ENCODE data around the gene SLIT3. TPM values are rescaled to one million over a fixed set of nuclear protein-coding genes. Genes with fewer than 3 reads are reported as not detected.

The SLIT3 gene
- total RNA-seq, result 2.9 and 5.0 TPM in 2 replicates

DNA sequence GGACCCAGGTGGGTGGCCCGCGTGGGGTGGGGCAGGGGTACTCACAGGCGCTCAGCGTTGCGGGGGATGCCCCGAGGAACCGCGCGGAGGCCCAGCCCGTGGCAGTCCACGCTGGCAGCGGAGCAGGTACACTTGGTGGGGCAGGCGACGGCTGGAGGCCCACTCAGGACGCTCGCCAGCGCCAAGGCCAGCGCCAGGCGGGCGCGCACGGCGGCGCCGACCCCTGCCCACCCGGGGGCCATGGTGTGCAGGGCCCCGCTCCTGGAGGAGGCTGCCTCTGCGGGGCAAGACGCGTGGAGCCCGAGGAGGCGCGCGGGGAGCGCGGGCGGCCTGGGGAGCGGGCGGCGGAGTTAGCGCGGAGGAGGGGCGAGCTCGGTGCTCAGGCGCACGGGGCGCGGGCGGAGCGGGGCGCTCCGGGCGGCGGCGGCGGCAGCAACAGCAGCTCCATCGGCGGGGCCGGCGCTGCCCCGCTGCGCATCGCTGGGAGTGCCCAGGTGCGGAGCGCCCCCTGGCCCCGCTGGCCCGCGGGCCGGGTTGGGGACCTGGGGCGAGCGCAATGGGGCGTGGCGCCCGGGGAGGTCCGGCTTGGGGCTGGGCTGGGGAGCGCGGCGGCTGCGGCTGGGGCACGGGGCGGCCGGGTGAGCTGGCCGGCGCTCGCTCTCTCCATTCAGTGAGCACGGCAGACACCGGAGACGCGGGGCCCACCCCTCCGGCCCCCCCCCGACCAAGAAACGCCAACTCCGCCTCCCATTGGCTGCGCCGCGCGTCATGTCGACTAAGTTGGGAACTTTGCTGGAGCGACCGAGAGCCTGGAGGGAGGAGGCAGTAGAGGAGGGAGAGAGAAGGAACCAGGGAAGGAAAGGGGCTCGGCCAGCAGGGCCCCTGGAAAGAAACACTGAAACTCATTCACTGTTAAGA lies at the start of gene SLIT3:
SLIT3 (minus strand) TSS at position 672 of the 918 bp plus-strand sequence; CDS start at position 242, 430 bp downstream.
- TF ChIP-seq, protein P1, sequence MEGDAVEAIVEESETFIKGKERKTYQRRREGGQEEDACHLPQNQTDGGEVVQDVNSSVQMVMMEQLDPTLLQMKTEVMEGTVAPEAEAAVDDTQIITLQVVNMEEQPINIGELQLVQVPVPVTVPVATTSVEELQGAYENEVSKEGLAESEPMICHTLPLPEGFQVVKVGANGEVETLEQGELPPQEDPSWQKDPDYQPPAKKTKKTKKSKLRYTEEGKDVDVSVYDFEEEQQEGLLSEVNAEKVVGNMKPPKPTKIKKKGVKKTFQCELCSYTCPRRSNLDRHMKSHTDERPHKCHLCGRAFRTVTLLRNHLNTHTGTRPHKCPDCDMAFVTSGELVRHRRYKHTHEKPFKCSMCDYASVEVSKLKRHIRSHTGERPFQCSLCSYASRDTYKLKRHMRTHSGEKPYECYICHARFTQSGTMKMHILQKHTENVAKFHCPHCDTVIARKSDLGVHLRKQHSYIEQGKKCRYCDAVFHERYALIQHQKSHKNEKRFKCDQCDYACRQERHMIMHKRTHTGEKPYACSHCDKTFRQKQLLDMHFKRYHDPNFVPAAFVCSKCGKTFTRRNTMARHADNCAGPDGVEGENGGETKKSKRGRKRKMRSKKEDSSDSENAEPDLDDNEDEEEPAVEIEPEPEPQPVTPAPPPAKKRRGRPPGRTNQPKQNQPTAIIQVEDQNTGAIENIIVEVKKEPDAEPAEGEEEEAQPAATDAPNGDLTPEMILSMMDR (IDR thresholded peaks at IDR 0.05; ENCODE audit: insufficient read depth, low read length, poor library complexity, severe bottlenecking), result no peak
- Histone ChIP-seq H3K36me3 (ENCODE audit: control insufficient read depth, insufficient read depth, low read length) (no peaks in the 10 kb centered on the region), H3K27me3 (ENCODE audit: control insufficient read depth, insufficient read depth, low read length) (no peaks in the 10 kb centered on the region), H3K4me3 (ENCODE audit: low read depth, low read length) (peak within 1 kb of the TSS; percentile 52)
- peak; percentile 29 for DNase-seq (ENCODE audit: low read depth)

DNA sequence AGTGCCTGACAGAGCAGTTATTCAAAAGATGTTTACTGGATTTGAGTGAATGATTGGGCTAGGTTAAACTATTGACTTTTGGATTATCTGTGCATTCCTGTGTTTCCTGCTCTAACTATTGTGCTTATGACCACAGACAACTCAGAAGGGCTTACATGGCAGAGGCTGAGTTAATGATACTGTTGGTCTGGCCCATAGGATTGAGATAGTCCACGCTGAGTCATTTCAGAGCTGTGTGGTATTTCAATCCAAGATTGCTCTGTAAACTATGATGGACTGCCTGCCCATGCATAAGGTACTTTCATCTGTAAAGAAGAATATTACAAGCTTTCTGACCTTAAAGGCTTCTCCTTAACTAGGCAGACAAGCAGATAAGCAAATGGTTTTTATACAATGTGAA lies 49.1 kb upstream of the SLIT3 start:
- no peaks in the 10 kb centered on the region for H3K36me3 ChIP-seq (ENCODE audit: control insufficient read depth, insufficient read depth, low read length)
- no peak overlapping the region for H3K4me3 ChIP-seq (ENCODE audit: low read depth, low read length)
- H3K27me3 ChIP-seq (ENCODE audit: control insufficient read depth, insufficient read depth, low read length), result no peaks in the 10 kb centered on the region
- DNase-seq (ENCODE audit: low read depth), result peak; percentile 82
- TF ChIP-seq, protein P1 (IDR thresholded peaks at IDR 0.05; ENCODE audit: insufficient read depth, low read length, poor library complexity, severe bottlenecking), result no peak

DNA sequence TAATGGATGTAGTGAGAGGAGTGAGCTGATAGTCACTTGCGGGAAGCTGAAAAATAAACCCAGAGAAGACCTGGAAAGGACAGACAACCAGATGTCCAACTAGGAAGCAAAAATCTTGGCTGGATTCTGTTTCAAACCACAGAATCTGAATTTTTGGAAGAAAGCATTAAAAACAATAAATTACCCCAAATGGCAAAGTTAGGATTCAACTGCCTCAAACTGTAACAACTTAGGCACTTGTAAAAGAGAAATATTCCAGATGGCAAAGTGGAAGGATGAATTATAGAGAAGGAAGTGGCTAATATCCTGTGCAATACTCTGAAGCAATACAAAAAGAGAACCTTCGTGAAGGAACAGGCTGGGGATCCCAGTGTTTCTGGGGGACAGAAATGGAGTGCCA lies 46.8 kb upstream of the SLIT3 start:
- H3K27me3 ChIP-seq (ENCODE audit: control insufficient read depth, insufficient read depth, low read length), result no peaks in the 10 kb centered on the region
- no peak overlapping the region for H3K4me3 ChIP-seq (ENCODE audit: low read depth, low read length)
- TF ChIP-seq, protein P1 (IDR thresholded peaks at IDR 0.05; ENCODE audit: insufficient read depth, low read length, poor library complexity, severe bottlenecking), result no peak
- DNase-seq (ENCODE audit: low read depth), result no peak
- H3K36me3 ChIP-seq (ENCODE audit: control insufficient read depth, insufficient read depth, low read length), result no peaks in the 10 kb centered on the region

DNA sequence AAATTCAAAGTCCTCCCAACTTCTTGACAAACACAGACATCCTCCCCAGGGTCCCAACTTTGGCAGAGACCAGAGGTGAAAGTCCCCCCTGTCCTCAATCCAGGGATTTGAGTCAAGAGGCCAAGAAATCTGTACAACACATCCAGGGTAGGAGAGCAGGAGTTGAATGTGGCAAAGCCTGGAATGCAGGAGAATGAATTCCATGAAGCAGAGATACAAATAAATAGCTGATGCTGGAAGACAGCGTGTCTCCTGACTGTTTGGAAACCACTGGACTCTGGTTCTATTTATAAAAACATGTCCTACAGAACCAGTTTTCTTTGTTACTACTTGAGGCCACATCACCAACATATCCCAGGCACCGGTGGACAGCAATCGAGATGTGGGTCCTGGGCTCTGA lies 43.7 kb upstream of the SLIT3 start:
- no peak for DNase-seq (ENCODE audit: low read depth)
- TF ChIP-seq, protein P1 (IDR thresholded peaks at IDR 0.05; ENCODE audit: insufficient read depth, low read length, poor library complexity, severe bottlenecking), result no peak
- H3K27me3 ChIP-seq (ENCODE audit: control insufficient read depth, insufficient read depth, low read length), result no peaks in the 10 kb centered on the region

DNA sequence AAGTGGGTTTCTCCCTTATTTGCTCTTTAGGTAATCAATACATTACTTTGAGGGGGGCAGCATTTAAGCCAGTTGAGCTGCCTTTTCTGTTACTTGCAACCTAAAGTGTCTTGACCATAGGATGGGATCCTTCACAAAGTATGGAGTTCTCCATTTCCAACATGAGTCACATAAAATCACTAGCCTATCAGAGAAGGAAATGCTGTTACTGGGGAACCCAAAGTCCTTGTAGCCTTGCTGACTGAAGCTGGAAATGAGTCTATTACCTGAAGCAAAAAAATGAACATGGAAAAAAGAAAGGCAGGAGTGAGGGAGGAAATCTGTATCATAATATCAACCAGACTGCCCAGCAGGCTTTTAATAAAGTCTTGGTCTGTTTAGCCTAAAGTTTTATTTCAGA lies 42.8 kb upstream of the SLIT3 start:
- no peak for DNase-seq (ENCODE audit: low read depth)
- no peaks in the 10 kb centered on the region for H3K36me3 ChIP-seq (ENCODE audit: control insufficient read depth, insufficient read depth, low read length)
- no peak overlapping the region for H3K4me3 ChIP-seq (ENCODE audit: low read depth, low read length)
- TF ChIP-seq, protein P1 (IDR thresholded peaks at IDR 0.05; ENCODE audit: insufficient read depth, low read length, poor library complexity, severe bottlenecking), result no peak
- H3K27me3 ChIP-seq (ENCODE audit: control insufficient read depth, insufficient read depth, low read length), result no peaks in the 10 kb centered on the region

More for the DNA sequence above, 43.7 kb upstream of the SLIT3 start:
- Histone ChIP-seq H3K36me3 (ENCODE audit: control insufficient read depth, insufficient read depth, low read length) (no peaks in the 10 kb centered on the region), H3K4me3 (ENCODE audit: low read depth, low read length) (no peak overlapping the region)
